Measurements from ENCODE around the gene OGDH.

Gene OGDH

GRCh38 chr7:44733708-44734481 lies 127.5 kb downstream of the OGDH start (continued):
- TF ChIP-seq ZNF426 (tag by site-specific recombination; IDR thresholded peaks at IDR 0.05), result no peak
- TF ChIP-seq ZSCAN4 (tag by site-specific recombination; IDR thresholded peaks at IDR 0.05), result no peak
- peak; percentile 75; the same call in 1 of the 2 replicates for TF ChIP-seq PRDM1 (tag by site-specific recombination; IDR thresholded peaks at IDR 0.05)
- no peak for TF ChIP-seq ZNF529 (tag by site-specific recombination; IDR thresholded peaks at IDR 0.05; ENCODE audit: insufficient replicate concordance)
- no peak for TF ChIP-seq ZNF76 (tag by site-specific recombination; IDR thresholded peaks at IDR 0.05; ENCODE audit: borderline replicate concordance, low read depth)
- peak; percentile 76 for TF ChIP-seq ZNF398 (tag by site-specific recombination; IDR thresholded peaks at IDR 0.05)
- TF ChIP-seq ZFP37 (tag by site-specific recombination; IDR thresholded peaks at IDR 0.05), result 0 out of 2 replicates have a peak, but pooled peaks have one; percentile 20
- TF ChIP-seq ZNF211 (tag by site-specific recombination; IDR thresholded peaks at IDR 0.05; ENCODE audit: low read depth), result no peak
- TF ChIP-seq ZNF175 (tag by site-specific recombination; IDR thresholded peaks at IDR 0.05), result no peak
- TF ChIP-seq TSHZ1 (tag by site-specific recombination; IDR thresholded peaks at IDR 0.05; ENCODE audit: borderline replicate concordance), result no peak
- no peak for TF ChIP-seq KLF10 (tag by site-specific recombination; IDR thresholded peaks at IDR 0.05)
- 0 out of 2 replicates have a peak, but pooled peaks have one; percentile 66 for TF ChIP-seq ZBTB49 (tag by site-specific recombination; IDR thresholded peaks at IDR 0.05; ENCODE audit: low read depth)

GRCh38 chr7:44735403-44736165 lies 129.2 kb downstream of the OGDH start:
- CTCF ChIA-PET, result interaction anchor here (0.6 kb wide), 1 partner anchor 133 kb away, joined by 3 read pairs; no protein-coding TSS in a partner anchor
- no peak for TF ChIP-seq ZNF239 (tag by site-specific recombination; IDR thresholded peaks at IDR 0.05)
- peak; percentile 74; the same call in 1 of the 2 replicates for TF ChIP-seq ZNF394 (tag by site-specific recombination; IDR thresholded peaks at IDR 0.05; ENCODE audit: borderline replicate concordance)
- no peak for TF ChIP-seq ZNF776 (tag by site-specific recombination; IDR thresholded peaks at IDR 0.05; ENCODE audit: borderline replicate concordance)
- TF ChIP-seq ZNF202 (tag by site-specific recombination; IDR thresholded peaks at IDR 0.05; ENCODE audit: borderline replicate concordance), result no peak
- TF ChIP-seq ZFP41 (tag by site-specific recombination; IDR thresholded peaks at IDR 0.05; ENCODE audit: borderline replicate concordance), result no peak
- no peak for TF ChIP-seq ZNF112 (tag by site-specific recombination; IDR thresholded peaks at IDR 0.05)
- TF ChIP-seq SP7 (tag by site-specific recombination; IDR thresholded peaks at IDR 0.05), result peak; percentile 48; the same call in 1 of the 2 replicates
- no peak for TF ChIP-seq HOXA7 (CRISPR knock-in tag; IDR thresholded peaks at IDR 0.05; ENCODE audit: borderline replicate concordance)
- no peak for TF ChIP-seq IKZF3 (tag by site-specific recombination; IDR thresholded peaks at IDR 0.05)
- no peak for TF ChIP-seq ZIC2 (tag by site-specific recombination; IDR thresholded peaks at IDR 0.05)
- TF ChIP-seq ZBTB49 (tag by site-specific recombination; IDR thresholded peaks at IDR 0.05; ENCODE audit: low read depth), result no peak

More at GRCh38 chr7:44735403-44736165, 129.2 kb downstream of the OGDH start:
- Histone ChIP-seq H3K27ac (ENCODE audit: extremely low read depth, low read depth, low read length) (no peak overlapping the region), H3K4me1 (ENCODE audit: control insufficient read depth, insufficient read depth, low read length) (no peaks in the 10 kb centered on the region), H3K36me3 (ENCODE audit: control insufficient read depth in 2 of 2, insufficient read depth in 1 of 2, low read length in 2 of 2) (no peaks in the 10 kb centered on the region), H3K9me3 (ENCODE audit: control insufficient read depth, insufficient read depth, low read depth, low read length) (no peaks in the 10 kb centered on the region), H3K4me3 (ENCODE audit: low read depth, low read length) (no peak overlapping the region)
- POLR2A ChIA-PET, result interaction anchor here (0.7 kb wide), 1 partner anchor 208 kb away, joined by 3 read pairs; no protein-coding TSS in a partner anchor
